Measurements from ENCODE around the gene EMD. TPM values are rescaled to one million over a fixed set of nuclear protein-coding genes. Genes with fewer than 3 reads are reported as not detected.
A peak's percentile ranks its signal among the peaks of the same experiment; 100 is the strongest.

Gene EMD
- total and polyA plus RNA-seq, 2 donors from 2014 or later = 79.6 to 102 TPM

DNA sequence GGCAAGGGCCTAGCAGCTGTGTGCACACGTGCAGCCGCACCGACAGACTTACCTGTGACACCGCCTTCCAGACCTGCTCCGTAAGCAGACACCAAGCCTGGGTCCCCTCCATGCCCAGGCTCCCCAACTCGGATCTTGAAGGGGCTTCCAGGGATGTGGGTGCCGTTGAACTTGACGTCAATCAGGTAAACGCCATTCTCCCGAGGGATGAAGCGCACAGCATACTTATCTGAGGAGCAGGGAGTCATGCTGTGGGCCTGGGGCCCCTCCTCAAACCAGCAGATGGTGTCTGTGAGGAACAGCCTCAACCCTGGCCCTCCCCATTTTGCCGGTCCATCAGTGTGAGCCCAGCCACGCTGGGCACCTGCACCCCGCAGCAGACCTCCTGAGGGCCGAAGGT lies 29.1 kb upstream of the EMD start:
- intact Hi-C loops (cut with DNase I) = no loop called here
- no peak for DNase-seq
- TF ChIP-seq CTCF (IDR thresholded peaks at IDR 0.05; ENCODE audit: borderline replicate concordance, extremely low read depth, insufficient read depth) = no peak
- no peaks in the 10 kb centered on the region for H3K9me3 ChIP-seq (ENCODE audit: control insufficient read depth in 2 of 3, insufficient read depth in 1 of 3, low read length in 3 of 3)
- H3K4me3 ChIP-seq (ENCODE audit: low read length in 3 of 3) = no peak overlapping the region
- no peak overlapping the region for H3K27ac ChIP-seq (ENCODE audit: low read depth in 2 of 2, low read length in 2 of 2)
- no peaks in the 10 kb centered on the region for H3K27me3 ChIP-seq (ENCODE audit: control insufficient read depth, insufficient read depth, low read length)
- peaks cover 0 to 20% (median 5%) of the 10 kb centered on the region in 3 donors for H3K36me3 ChIP-seq (ENCODE audit: control insufficient read depth in 2 of 3, insufficient read depth in 3 of 3, low read length in 3 of 3)
- H3K4me1 ChIP-seq (ENCODE audit: control insufficient read depth in 2 of 3, insufficient read depth in 2 of 3, low read depth in 1 of 3, low read length in 3 of 3) = no peaks in the 10 kb centered on the region
- FAIRE-seq = no peak
- no peak overlapping the region for H3K9ac ChIP-seq (ENCODE audit: low read length in 3 of 3)

DNA sequence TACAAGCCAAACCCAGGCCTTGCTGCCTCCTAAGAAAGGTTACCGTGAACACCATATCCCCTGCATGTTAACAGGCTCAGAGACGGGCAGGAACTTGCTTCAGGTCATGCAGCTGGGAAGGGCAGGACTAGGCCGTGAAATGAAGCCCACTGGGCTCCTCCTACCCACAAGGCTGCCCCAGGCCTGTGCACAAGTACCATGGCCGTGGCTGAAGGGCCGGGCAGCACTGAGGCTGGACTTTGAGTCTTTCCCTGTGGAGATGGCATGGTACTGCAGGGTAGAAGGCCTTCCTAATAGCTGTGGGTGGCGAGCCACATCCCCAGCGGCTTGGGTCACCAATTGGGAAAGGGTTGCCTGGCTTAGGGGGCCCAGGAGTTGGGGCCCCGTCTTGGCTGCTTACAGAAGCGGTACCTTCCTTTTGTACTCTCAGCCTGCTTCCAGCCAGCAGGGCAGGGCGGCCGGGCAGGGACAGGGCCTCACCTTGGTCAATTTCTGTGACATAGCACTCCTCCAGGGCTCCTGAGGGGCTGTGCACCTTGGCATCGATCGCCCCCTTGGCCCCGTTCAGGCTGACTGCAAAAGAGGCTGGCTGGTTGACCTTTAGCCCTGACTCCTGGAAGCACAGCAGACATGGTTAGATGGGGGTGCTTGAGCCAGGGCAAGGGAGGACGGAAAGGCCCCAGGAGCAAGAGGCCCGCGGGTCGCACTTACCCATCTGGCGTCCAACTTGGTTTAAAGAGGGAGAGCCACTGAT lies 28.5 kb upstream of the EMD start:
- intact Hi-C loops (cut with DNase I) = no loop called here
- TF ChIP-seq CTCF (IDR thresholded peaks at IDR 0.05; ENCODE audit: borderline replicate concordance, extremely low read depth, insufficient read depth) = no peak
- Histone ChIP-seq H3K4me3 (ENCODE audit: low read length in 3 of 3) (no peak overlapping the region), H3K9ac (ENCODE audit: low read length in 3 of 3) (no peak overlapping the region), H3K27me3 (ENCODE audit: control insufficient read depth, insufficient read depth, low read length) (no peaks in the 10 kb centered on the region), H3K4me1 (ENCODE audit: control insufficient read depth in 2 of 3, insufficient read depth in 2 of 3, low read depth in 1 of 3, low read length in 3 of 3) (no peaks in the 10 kb centered on the region), H3K9me3 (ENCODE audit: control insufficient read depth in 2 of 3, insufficient read depth in 1 of 3, low read length in 3 of 3) (no peaks in the 10 kb centered on the region), H3K27ac (ENCODE audit: low read depth in 2 of 2, low read length in 2 of 2) (no peak overlapping the region), H3K36me3 (ENCODE audit: control insufficient read depth in 2 of 3, insufficient read depth in 3 of 3, low read length in 3 of 3) (peaks cover 0 to 20% (median 5%) of the 10 kb centered on the region in 3 donors)
- FAIRE-seq (no peak), DNase-seq (peak in 1 of 5 donors; percentile 78)

DNA sequence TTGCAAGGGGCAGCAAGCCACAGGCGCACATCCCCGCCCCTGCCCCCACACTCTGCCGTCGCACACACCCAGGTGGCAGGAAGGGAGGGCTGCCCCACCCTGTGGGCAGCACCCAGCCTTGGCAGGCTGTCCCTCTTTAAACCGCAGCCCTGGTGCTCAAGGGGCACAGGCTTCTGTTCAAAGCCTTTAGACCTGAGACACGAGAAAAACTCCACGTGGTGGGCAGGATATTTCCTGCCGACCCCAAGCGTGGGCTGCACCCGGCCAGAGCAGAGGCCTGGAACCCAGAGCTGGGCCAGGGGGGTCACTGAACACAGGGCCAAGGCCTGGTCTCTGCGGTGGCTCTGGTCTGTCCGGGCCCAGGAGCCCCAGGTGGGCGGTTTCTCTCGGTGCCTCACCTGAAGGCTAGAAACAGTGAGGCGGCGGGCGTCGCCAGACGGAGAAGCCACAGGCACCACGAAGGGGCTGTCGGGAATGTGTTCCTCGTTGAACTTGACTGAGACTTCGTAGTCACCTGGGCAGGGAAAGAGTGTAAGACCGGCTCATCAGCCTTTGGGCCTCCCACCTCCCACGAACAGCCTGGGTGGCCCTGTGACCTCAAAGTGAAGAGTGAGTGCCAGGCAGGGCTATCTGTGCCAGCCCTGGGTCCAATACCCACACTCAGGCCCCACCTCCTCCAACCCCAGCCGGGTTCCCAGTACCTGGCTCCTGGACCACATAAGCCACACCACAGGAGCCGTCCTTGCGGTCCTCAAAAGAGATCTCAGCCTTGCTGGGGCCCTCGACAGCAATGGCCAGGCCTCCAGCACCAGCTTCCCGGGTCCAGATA lies 27.7 kb upstream of the EMD start:
- no peaks in the 10 kb centered on the region for H3K4me1 ChIP-seq (ENCODE audit: control insufficient read depth in 2 of 3, insufficient read depth in 2 of 3, low read depth in 1 of 3, low read length in 3 of 3)
- no peaks in the 10 kb centered on the region for H3K9me3 ChIP-seq (ENCODE audit: control insufficient read depth in 2 of 3, insufficient read depth in 1 of 3, low read length in 3 of 3)
- intact Hi-C loops (cut with DNase I) = no loop called here
- no peak overlapping the region for H3K27ac ChIP-seq (ENCODE audit: low read depth in 2 of 2, low read length in 2 of 2)
- TF ChIP-seq CTCF (IDR thresholded peaks at IDR 0.05; ENCODE audit: borderline replicate concordance, extremely low read depth, insufficient read depth) = no peak
- DNase-seq (no peak), FAIRE-seq (no peak)
- no peaks in the 10 kb centered on the region for H3K27me3 ChIP-seq (ENCODE audit: control insufficient read depth, insufficient read depth, low read length)
- no peak overlapping the region for H3K4me3 ChIP-seq (ENCODE audit: low read length in 3 of 3)
- peaks cover 0 to 20% (median 5%) of the 10 kb centered on the region in 3 donors for H3K36me3 ChIP-seq (ENCODE audit: control insufficient read depth in 2 of 3, insufficient read depth in 3 of 3, low read length in 3 of 3)
- no peak overlapping the region for H3K9ac ChIP-seq (ENCODE audit: low read length in 3 of 3)
